ENCODE results near the gene MKLN1. TPM values are rescaled to one million over a fixed set of nuclear protein-coding genes. Genes with fewer than 3 reads are reported as not detected.

MKLN1 gene
- total and polyA plus RNA-seq, 2 experiments from 2014 or later, result 33.8 to 59.3 TPM

DNA sequence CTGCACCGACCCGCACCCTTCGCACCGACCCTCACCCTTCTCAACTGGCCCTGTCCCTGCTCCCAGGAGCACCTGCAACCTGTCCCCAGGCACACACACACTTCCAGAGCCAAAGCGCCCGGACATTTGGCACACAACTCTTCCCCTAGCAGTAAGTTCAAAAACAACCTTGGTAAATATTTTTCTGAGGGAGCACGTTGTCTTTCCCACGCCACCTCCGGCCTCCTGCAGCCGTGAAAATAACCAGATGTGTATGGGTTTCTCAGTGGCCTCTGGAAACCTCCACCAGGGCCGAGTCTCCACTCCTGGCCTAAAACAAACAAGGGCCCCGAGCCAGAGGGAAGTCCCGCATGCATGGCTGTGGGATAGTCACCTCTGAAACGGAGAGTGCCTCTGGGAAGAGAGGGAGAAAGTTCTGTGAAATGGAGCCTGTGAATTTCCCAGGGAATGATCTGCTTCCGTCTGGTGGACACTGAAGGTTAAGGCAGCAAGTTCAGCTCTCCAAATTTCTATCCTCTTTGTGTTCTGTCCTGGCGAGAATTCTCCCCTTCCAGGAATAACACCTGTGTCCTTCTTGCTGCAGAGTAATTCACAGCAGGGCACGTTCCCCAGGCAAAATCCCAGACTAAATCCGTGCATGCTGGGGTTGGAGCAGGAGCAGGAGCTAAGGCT is 213.0 kb downstream of the MKLN1 start:
- no peaks in the 10 kb centered on the region for H3K9me3 ChIP-seq (ENCODE audit: low read depth)
- H3K79me2 ChIP-seq, result peaks cover 28% of the 10 kb centered on the region
- TF ChIP-seq CTCF (IDR thresholded peaks at IDR 0.05; ENCODE audit: poor library complexity) (peak; percentile 11), EZH2 (IDR thresholded peaks at IDR 0.05; ENCODE audit: borderline replicate concordance) (no peak)
- H3K36me3 ChIP-seq (replicated peaks; ENCODE audit: insufficient read depth, low read depth), result no peaks in the 10 kb centered on the region
- no peaks in the 10 kb centered on the region for H3K27me3 ChIP-seq
- no peak for DNase-seq (ENCODE audit: low spot score)
- H3K9me2 ChIP-seq (replicated peaks; ENCODE audit: insufficient read depth), result no peaks in the 10 kb centered on the region
- H3K4me3 ChIP-seq, result no peak overlapping the region
- H4K20me1 ChIP-seq (ENCODE audit: insufficient read depth, poor library complexity, severe bottlenecking), result no peaks in the 10 kb centered on the region
- peaks cover 15% of the 10 kb centered on the region for H3K4me1 ChIP-seq (ENCODE audit: insufficient read depth)
- peak overlapping the region; percentile 30 for H3K27ac ChIP-seq
- H2AFZ ChIP-seq, result no peak overlapping the region
- 58% methylated on average over 18 of the region's 18 CpGs for WGBS (ENCODE audit: low lambda C conversion rate, missing lambda C conversion rate)
- no peak overlapping the region for H3K4me2 ChIP-seq

DNA sequence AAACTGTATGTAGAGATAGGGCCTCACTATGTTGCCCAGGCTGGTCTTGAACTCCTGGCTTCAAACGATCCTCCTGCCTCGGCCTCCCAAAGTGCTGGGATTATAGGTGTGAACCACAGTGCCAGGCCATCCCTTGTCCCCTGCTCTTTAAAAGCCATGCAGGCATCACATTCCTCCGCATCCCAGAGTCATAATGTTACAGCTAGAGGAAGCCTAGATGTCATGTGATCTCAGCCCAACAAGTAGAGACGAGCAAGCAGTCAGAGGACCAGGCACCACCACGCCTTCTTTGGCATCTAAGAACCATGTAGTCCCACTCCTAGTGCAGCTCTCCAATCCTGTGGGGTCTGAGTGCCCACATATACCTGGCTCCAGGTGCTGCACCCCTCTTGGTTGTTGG is 215.6 kb downstream of the MKLN1 start:
- no peak for TF ChIP-seq EZH2 (IDR thresholded peaks at IDR 0.05; ENCODE audit: borderline replicate concordance)
- no peak for TF ChIP-seq CTCF (IDR thresholded peaks at IDR 0.05; ENCODE audit: poor library complexity)
- TF ChIP-seq EZH2phosphoT487 (IDR thresholded peaks at IDR 0.05; ENCODE audit: low read depth, severe bottlenecking, unreplicated experiment), result no peak
- H2AFZ ChIP-seq, result no peak overlapping the region
- H3K27me3 ChIP-seq, result no peaks in the 10 kb centered on the region
- no peaks in the 10 kb centered on the region for H4K20me1 ChIP-seq (ENCODE audit: insufficient read depth, poor library complexity, severe bottlenecking)
- no peak for DNase-seq (ENCODE audit: low spot score)
- no peaks in the 10 kb centered on the region for H3K9me2 ChIP-seq (replicated peaks; ENCODE audit: insufficient read depth)
- no peaks in the 10 kb centered on the region for H3K36me3 ChIP-seq (replicated peaks; ENCODE audit: insufficient read depth, low read depth)
- no peak overlapping the region for H3K4me2 ChIP-seq
- peaks cover 12% of the 10 kb centered on the region for H3K4me1 ChIP-seq (ENCODE audit: insufficient read depth)
- H3K27ac ChIP-seq, result no peak overlapping the region
- peaks cover 33% of the 10 kb centered on the region for H3K79me2 ChIP-seq
- no peaks in the 10 kb centered on the region for H3K9me3 ChIP-seq (ENCODE audit: low read depth)
- WGBS (ENCODE audit: low lambda C conversion rate, missing lambda C conversion rate), result 90% methylated on average over 5 of the region's 5 CpGs
- H3K4me3 ChIP-seq, result no peak overlapping the region

- no peaks in the 10 kb centered on the region for H3K9me3 ChIP-seq (ENCODE audit: low read depth)
- DNase-seq (ENCODE audit: low spot score), result no peak
- H3K36me3 ChIP-seq (replicated peaks; ENCODE audit: insufficient read depth, low read depth), result no peaks in the 10 kb centered on the region
- peaks cover 34% of the 10 kb centered on the region for H3K79me2 ChIP-seq
- no peak overlapping the region for H2AFZ ChIP-seq
- H3K27me3 ChIP-seq, result no peaks in the 10 kb centered on the region
- no peak overlapping the region for H3K27ac ChIP-seq
- no peaks in the 10 kb centered on the region for H4K20me1 ChIP-seq (ENCODE audit: insufficient read depth, poor library complexity, severe bottlenecking)
- H3K4me3 ChIP-seq, result no peak overlapping the region
- peaks cover 5% of the 10 kb centered on the region for H3K4me1 ChIP-seq (ENCODE audit: insufficient read depth)
- no peak overlapping the region for H3K4me2 ChIP-seq
- TF ChIP-seq EZH2phosphoT487 (IDR thresholded peaks at IDR 0.05; ENCODE audit: low read depth, severe bottlenecking, unreplicated experiment) (no peak), EZH2 (IDR thresholded peaks at IDR 0.05; ENCODE audit: borderline replicate concordance) (no peak), CTCF (IDR thresholded peaks at IDR 0.05; ENCODE audit: poor library complexity) (no peak)
- H3K9me2 ChIP-seq (replicated peaks; ENCODE audit: insufficient read depth), result no peaks in the 10 kb centered on the region
- WGBS (ENCODE audit: low lambda C conversion rate, missing lambda C conversion rate), result 88% methylated on average over 3 of the region's 3 CpGs
Measured at GRCh38 chr7:131544021-131544420, 216.3 kb downstream of the MKLN1 start.
